ENCODE results near the gene CFAP221.

The CFAP221 gene

DNA sequence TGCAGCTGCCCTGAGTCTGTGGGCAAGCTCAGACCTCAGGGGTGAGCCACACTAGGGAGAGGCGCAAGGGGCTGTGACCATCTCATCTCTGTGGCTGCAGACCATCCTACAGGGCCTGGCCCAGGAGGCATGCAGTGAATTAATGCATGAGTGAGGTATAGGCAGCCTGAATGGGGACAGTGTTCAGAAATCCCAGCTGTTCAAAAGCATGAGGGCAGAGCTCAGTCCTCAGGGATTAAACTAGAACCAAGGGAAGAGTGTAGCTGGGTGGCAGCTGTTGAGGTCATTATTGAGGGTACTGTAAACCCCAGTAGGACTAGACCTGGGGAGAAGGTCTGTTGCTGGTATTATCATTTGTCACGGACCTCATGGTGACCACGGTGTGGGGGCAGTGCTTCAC is 151.8 kb downstream of the CFAP221 start:
- TF ChIP-seq, protein P1, sequence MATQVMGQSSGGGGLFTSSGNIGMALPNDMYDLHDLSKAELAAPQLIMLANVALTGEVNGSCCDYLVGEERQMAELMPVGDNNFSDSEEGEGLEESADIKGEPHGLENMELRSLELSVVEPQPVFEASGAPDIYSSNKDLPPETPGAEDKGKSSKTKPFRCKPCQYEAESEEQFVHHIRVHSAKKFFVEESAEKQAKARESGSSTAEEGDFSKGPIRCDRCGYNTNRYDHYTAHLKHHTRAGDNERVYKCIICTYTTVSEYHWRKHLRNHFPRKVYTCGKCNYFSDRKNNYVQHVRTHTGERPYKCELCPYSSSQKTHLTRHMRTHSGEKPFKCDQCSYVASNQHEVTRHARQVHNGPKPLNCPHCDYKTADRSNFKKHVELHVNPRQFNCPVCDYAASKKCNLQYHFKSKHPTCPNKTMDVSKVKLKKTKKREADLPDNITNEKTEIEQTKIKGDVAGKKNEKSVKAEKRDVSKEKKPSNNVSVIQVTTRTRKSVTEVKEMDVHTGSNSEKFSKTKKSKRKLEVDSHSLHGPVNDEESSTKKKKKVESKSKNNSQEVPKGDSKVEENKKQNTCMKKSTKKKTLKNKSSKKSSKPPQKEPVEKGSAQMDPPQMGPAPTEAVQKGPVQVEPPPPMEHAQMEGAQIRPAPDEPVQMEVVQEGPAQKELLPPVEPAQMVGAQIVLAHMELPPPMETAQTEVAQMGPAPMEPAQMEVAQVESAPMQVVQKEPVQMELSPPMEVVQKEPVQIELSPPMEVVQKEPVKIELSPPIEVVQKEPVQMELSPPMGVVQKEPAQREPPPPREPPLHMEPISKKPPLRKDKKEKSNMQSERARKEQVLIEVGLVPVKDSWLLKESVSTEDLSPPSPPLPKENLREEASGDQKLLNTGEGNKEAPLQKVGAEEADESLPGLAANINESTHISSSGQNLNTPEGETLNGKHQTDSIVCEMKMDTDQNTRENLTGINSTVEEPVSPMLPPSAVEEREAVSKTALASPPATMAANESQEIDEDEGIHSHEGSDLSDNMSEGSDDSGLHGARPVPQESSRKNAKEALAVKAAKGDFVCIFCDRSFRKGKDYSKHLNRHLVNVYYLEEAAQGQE (IDR thresholded peaks at IDR 0.05; ENCODE audit: insufficient read depth in 1 of 2, low read depth in 2 of 2, low read length in 2 of 2), result no peak
- TF ChIP-seq POLR2AphosphoS5 (IDR thresholded peaks at IDR 0.05; ENCODE audit: low read depth, low read length), result no peak
- no peak for TF ChIP-seq TAF1 (IDR thresholded peaks at IDR 0.05; ENCODE audit: borderline replicate concordance, insufficient read depth, low read length)
- no peak for TF ChIP-seq SIN3A (IDR thresholded peaks at IDR 0.05; ENCODE audit: borderline replicate concordance, insufficient read depth, low read length)
- TF ChIP-seq FOXP2 (optimal IDR thresholded peaks at IDR 0.05; ENCODE audit: borderline replicate concordance, extremely low read depth, extremely low read length, insufficient read depth), result no peak

DNA sequence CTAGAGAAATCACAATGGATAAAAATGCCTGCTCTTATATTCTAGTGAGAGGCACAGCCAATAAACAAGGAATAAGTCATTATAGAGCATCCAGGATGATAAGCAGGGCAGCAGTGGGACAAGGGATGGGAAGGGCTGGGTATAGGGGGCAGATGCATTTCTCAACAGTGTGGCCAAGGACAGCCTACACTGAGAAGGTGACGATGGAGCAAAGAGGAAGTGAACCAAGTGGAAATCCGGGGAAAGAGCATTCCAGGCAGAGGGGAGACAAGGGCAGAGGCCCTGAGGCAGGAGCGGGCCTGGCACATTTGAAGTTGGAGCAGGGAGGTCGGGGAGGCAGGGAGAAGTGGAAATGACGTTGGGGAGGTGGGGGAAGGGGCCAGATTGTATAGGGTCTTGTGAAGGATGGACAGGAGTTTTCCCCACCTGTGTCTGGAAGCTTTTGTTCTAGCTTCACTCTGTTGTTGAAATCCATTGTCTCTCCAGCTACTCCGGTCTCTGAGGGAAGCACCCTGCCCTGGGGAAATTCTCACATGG is 152.3 kb downstream of the CFAP221 start:
- TF ChIP-seq, protein P1 (IDR thresholded peaks at IDR 0.05; ENCODE audit: insufficient read depth in 1 of 2, low read depth in 2 of 2, low read length in 2 of 2), result no peak
- no peak for TF ChIP-seq SIN3A (IDR thresholded peaks at IDR 0.05; ENCODE audit: borderline replicate concordance, insufficient read depth, low read length)
- no peak for TF ChIP-seq TAF1 (IDR thresholded peaks at IDR 0.05; ENCODE audit: borderline replicate concordance, insufficient read depth, low read length)
- TF ChIP-seq POLR2AphosphoS5 (IDR thresholded peaks at IDR 0.05; ENCODE audit: low read depth, low read length), result no peak
- TF ChIP-seq FOXP2 (optimal IDR thresholded peaks at IDR 0.05; ENCODE audit: borderline replicate concordance, extremely low read depth, extremely low read length, insufficient read depth), result no peak

DNA sequence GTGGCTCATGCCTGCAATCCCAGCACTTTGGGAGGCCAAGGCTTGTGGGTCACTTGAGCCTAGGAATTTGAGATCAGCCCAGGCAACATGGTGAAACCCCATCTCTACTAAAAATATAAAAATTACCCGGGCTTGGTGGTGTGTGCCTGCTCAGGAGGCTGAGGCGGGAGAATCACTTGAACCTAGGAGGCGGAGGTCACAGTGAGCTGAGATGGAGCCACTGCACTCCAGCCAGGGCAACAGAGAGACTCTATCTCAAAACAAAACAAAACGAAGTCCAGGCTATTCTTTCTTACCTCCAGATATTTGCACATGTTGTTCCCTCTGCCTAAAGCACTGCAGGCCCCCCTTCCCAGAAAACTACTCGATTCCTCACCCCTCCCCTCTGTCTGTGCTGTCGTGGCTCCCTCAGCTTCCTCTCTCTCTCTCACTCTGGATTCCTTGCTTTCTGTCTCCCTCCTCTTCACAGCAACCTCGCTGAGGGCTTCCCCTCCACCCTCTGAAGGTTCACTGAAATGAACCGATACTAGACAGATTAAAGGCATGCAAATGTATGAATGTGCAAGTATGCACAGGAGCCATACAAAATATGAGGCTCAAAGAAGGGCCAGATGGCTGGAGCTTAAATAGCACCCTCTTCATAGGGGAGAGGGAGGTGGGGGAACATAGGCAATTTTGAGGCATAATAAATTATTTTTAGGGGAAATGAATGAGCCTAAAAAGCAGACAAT is 153.2 kb downstream of the CFAP221 start:
- TF ChIP-seq, protein P1 (IDR thresholded peaks at IDR 0.05; ENCODE audit: insufficient read depth in 1 of 2, low read depth in 2 of 2, low read length in 2 of 2), result no peak
- TF ChIP-seq SIN3A (IDR thresholded peaks at IDR 0.05; ENCODE audit: borderline replicate concordance, insufficient read depth, low read length) (no peak), TAF1 (IDR thresholded peaks at IDR 0.05; ENCODE audit: borderline replicate concordance, insufficient read depth, low read length) (no peak), POLR2AphosphoS5 (IDR thresholded peaks at IDR 0.05; ENCODE audit: low read depth, low read length) (no peak), FOXP2 (optimal IDR thresholded peaks at IDR 0.05; ENCODE audit: borderline replicate concordance, extremely low read depth, extremely low read length, insufficient read depth) (no peak)

DNA sequence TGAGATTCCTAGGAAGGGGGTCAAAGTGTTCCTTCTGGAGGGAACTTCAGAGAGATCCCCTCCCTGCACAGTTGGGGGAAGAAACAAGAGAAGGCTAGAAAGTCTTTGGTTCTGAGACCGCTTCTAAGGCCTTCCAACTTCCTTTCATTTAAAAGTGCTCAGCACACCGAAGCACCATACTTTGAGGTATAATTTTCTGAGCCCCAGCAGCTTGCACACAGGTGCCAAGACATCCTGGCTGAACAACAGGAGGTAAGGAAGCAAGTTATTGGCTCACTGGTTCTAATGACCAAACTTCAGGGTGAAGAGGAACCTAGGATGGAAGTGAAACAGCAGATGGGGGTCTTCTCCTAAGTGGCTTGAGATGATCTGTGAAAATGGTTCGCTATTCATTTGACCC is 154.0 kb downstream of the CFAP221 start:
- no peak for TF ChIP-seq POLR2AphosphoS5 (IDR thresholded peaks at IDR 0.05; ENCODE audit: low read depth, low read length)
- TF ChIP-seq, protein P1 (IDR thresholded peaks at IDR 0.05; ENCODE audit: insufficient read depth in 1 of 2, low read depth in 2 of 2, low read length in 2 of 2), result no peak
- TF ChIP-seq SIN3A (IDR thresholded peaks at IDR 0.05; ENCODE audit: borderline replicate concordance, insufficient read depth, low read length), result no peak
- no peak for TF ChIP-seq TAF1 (IDR thresholded peaks at IDR 0.05; ENCODE audit: borderline replicate concordance, insufficient read depth, low read length)
- no peak for TF ChIP-seq FOXP2 (optimal IDR thresholded peaks at IDR 0.05; ENCODE audit: borderline replicate concordance, extremely low read depth, extremely low read length, insufficient read depth)

Measured in PFSK-1 (cell line).